ENCODE data around the gene SHC2. TPM values are rescaled to one million over a fixed set of nuclear protein-coding genes. Genes with fewer than 3 reads are reported as not detected.
"Not testable (repeated sequence)": the region's sequence is repeated elsewhere in the genome, so short reads cannot be mapped to it uniquely, and the experiment has no call there.

Gene SHC2
- total RNA-seq, 1 experiment from 2014 or later, result not detected

DNA sequence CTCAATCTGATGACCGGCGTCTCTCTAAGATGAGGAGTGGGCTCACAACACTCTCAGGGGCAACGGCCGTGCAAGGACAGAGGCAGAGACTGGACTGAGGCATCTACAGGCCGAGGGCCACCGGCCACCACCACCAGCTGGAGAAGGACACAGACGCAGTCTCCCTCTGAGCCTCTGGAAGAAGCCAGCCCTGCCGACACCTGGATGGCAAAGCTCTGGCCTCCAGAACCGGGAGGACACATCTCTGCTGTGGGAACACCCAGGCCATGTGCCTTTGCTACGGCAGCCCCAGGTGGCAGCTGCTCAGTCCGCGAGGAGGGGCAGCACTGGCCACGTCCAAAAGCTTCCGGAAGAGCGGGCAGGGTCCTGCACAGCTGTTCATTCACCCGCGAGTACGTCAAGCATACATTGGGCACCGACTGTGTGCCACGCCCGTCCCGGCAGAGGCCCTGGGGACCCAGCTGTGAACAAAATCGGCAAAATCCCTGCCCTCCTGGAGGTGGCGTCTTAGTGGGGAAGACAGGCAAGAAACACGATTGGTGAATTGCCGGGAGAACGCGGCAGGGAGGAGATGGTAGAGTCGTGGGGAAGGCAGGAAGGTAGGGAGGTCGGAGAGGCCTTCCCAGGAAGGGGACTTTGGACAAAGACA is 69.0 kb downstream of the SHC2 start:
- H3K9me3 ChIP-seq (replicated peaks), result peaks cover 3% of the 10 kb centered on the region; the same call in 1 of the 2 replicates
- no peak for DNase-seq (ENCODE audit: low read depth in 1 of 2, low spot score in 2 of 2)
- H3K4me1 ChIP-seq (replicated peaks), result no peaks in the 10 kb centered on the region
- H3K36me3 ChIP-seq, result no peaks in the 10 kb centered on the region
- H3K27ac ChIP-seq, result no peak overlapping the region
- no peak overlapping the region for H3K4me3 ChIP-seq
- H3K27me3 ChIP-seq (replicated peaks), result no peaks in the 10 kb centered on the region

DNA sequence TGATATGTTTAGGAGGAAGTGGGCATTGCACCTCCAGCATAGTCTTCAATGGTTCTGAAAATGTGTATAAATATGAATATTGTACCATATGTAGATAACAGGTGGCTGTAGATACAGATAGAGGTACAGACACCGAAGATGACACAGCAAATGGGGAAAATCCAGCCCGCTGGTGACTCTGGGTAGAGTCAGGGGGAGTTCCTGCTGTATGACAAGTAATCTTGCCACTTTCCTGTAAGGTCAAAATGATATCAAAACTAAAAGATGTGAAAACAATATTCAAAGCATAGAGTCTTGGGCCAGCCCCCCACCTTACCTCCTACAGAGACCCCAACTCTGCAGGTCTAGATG is 69.7 kb downstream of the SHC2 start:
- Histone ChIP-seq H3K4me1 (replicated peaks) (no peaks in the 10 kb centered on the region), H3K27me3 (replicated peaks) (no peaks in the 10 kb centered on the region), H3K36me3 (no peaks in the 10 kb centered on the region), H3K9me3 (replicated peaks) (peaks cover 3% of the 10 kb centered on the region; the same call in 1 of the 2 replicates), H3K4me3 (no peak overlapping the region), H3K27ac (no peak overlapping the region)
- no peak for DNase-seq (ENCODE audit: low read depth in 1 of 2, low spot score in 2 of 2)

DNA sequence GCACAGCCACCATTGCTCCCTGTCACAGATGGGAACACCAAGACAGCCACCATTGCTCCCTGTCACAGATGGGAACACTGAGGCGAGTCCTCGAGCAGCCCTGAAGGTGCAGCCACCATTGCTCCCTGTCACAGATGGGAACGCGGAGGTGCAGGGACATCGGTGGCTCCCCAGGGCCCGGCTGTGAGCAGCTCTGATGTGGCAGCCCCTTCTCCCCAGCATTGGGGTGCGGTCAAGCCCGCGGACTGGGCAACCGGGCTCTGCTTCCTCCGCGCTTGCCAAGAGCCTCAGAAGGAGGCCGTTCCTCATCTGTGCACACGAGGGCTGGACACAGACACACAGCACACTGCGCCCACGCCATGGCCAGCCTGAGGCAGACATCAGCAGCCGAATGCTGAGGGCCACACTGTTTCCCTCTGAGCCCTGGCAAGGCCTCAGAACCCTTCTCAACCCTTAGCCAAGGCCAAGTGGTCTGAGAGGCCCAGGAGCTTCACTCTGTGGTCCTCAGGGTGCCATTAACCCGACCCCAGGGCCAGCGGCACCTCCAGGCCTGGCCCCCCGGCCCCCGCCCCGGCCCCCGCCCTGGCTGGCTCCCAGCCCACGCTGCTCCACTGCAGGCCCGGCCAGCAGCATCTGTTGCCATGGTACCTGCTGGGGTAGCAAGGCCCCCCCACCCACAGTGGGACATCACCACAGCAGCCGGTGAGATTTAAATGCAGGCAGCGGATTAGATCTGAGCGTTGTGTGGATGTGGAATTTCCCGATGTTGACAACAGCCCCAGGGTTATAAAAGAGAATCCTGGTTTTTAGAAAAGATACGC is 70.2 kb downstream of the SHC2 start:
- Histone ChIP-seq H3K36me3 (no peaks in the 10 kb centered on the region), H3K27me3 (replicated peaks) (no peaks in the 10 kb centered on the region), H3K4me3 (no peak overlapping the region), H3K9me3 (replicated peaks) (peaks cover 3% of the 10 kb centered on the region; the same call in 1 of the 2 replicates), H3K4me1 (replicated peaks) (no peaks in the 10 kb centered on the region), H3K27ac (no peak overlapping the region)
- no peak for DNase-seq (ENCODE audit: low read depth in 1 of 2, low spot score in 2 of 2)

DNA sequence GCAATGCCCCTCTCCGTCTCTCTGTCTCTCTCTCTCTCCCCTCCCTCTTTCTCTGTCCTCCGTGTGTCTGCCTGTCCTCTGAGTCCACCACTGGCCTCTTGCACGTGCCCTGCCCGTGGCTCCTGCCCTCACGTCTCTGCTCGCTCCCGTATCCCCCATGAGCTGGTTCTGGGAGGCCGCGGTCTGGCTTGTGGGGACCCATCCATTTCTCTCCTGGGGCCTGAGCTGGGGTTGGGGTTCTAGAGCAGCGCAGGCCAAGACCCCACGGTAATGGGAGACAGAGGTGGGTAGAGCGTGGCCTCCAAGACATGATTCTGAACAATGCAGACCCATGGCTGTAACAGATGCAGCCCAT is 70.9 kb downstream of the SHC2 start:
- no peaks in the 10 kb centered on the region for H3K36me3 ChIP-seq
- H3K27ac ChIP-seq, result no peak overlapping the region
- no peak overlapping the region for H3K4me3 ChIP-seq
- DNase-seq (ENCODE audit: low read depth in 1 of 2, low spot score in 2 of 2), result no peak
- H3K27me3 ChIP-seq (replicated peaks), result no peaks in the 10 kb centered on the region
- no peaks in the 10 kb centered on the region for H3K4me1 ChIP-seq (replicated peaks)
- peaks cover 3% of the 10 kb centered on the region; the same call in 1 of the 2 replicates for H3K9me3 ChIP-seq (replicated peaks)

DNA sequence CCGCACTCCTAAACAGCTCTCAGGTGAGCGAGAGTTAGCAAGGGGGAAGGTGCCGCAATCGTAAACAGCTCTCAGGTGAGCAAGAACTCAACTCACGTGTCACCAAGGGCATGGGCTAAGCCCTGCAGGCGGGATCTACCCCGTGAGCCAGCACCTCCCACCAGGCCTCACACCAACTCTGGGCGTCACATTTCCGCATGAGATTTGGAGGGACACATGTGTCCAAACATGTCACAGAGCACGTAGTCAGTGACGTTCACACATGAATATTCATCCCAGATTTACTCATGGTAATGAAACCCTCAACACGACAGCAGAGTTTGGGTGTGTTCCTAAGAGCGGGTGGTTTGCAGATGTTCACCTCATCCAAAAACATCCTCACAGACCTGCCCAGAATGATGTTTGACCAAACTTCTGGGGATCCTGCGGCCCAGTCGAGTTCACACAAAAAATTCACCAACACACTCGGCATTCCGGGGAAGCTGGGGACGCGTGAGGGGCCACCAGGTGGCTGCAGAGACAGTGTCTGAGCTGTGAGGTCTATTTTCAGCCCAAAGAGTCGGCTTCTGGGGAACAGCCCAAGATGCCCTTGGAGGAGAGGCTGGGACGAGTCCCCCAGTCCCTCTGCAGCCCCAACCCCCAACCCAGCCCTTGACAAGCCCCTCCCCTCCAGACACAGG is 71.4 kb downstream of the SHC2 start:
- DNase-seq (ENCODE audit: low read depth in 1 of 2, low spot score in 2 of 2), result no peak
- H3K36me3 ChIP-seq, result no peaks in the 10 kb centered on the region

DNA sequence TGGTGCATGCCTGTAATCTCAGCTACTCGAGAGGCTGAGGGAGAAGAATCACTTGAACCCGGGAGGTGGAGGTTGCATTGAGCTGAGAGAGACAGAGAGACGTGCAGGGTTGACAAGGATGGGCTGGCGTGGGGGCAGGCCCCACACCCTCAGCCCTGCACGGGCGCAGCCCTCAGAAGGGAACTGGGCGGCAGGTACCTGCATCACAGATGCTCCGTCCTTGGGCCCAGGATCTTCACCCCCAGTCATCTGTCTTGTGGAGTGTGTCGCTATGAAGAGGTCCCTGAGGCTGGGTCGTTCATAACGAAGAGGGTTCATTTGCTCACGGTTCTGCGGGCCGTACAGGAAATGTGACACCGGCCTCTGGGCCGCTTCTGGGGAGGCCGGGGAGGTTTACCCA is 72.1 kb downstream of the SHC2 start:
- Histone ChIP-seq H3K27ac (no peak overlapping the region), H3K9me3 (replicated peaks) (peaks cover 3% of the 10 kb centered on the region; the same call in 1 of the 2 replicates), H3K4me1 (replicated peaks) (no peaks in the 10 kb centered on the region), H3K36me3 (no peaks in the 10 kb centered on the region), H3K4me3 (no peak overlapping the region), H3K27me3 (replicated peaks) (no peaks in the 10 kb centered on the region)
- DNase-seq (ENCODE audit: low read depth in 1 of 2, low spot score in 2 of 2), result no peak

More for the DNA sequence above, 71.4 kb downstream of the SHC2 start:
- H3K4me1 ChIP-seq (replicated peaks), result no peaks in the 10 kb centered on the region
- H3K27me3 ChIP-seq (replicated peaks), result no peaks in the 10 kb centered on the region
- no peak overlapping the region for H3K4me3 ChIP-seq
- H3K9me3 ChIP-seq (replicated peaks), result peaks cover 3% of the 10 kb centered on the region; the same call in 1 of the 2 replicates
- H3K27ac ChIP-seq, result no peak overlapping the region

DNA sequence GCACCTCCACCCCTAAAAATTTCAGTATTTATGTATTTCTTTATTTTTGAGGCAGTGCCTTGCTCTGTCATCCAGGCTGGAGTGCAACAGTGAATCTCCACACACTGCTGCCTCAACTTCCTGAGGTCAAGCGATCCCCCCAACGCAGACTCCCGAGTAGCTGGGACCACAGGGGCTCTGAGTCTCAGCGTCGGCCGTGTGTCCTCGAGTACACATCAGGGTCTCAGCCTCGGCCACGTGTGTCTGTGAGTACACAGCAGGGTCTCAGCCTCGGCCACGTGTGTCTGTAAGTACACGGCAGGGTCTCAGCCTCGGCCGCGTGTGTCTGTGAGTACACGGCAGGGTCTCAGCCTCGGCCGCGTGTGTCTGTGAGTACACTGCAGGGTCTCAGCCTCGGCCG is 73.1 kb downstream of the SHC2 start:
- DNase-seq (ENCODE audit: low read depth in 1 of 2, low spot score in 2 of 2), result no peak
- H3K4me1 ChIP-seq (replicated peaks), result no peaks in the 10 kb centered on the region

DNA sequence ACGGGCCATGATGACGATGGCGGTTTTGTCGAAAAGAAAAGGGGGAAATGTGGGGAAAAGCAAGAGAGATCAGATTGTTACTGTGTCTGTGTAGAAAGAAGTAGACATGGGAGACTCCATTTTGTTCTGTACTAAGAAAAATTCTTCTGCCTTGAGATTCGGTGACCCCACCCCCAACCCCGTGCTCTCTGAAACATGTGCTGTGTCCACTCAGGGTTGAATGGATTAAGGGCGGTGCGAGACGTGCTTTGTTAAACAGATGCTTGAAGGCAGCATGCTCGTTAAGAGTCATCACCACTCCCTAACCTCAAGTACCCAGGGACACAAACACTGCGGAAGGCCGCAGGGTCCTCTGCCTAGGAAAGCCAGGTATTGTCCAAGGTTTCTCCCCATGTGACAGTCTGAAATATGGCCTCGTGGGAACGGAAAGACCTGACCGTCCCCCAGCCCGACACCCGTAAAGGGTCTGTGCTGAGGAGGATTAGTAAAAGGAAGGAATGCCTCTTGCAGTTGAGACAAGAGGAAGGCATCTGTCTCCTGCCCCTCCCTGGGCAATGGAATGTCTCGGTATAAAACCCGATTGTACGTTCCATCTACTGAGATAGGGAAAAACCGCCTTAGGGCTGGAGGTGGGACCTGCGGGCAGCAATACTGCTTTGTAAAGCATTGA is 74.1 kb downstream of the SHC2 start:
- H3K27ac ChIP-seq; DNase-seq (ENCODE audit: low read depth in 1 of 2, low spot score in 2 of 2); H3K36me3 ChIP-seq; H3K9me3 ChIP-seq (replicated peaks); H3K4me1 ChIP-seq (replicated peaks); H3K4me3 ChIP-seq; H3K27me3 ChIP-seq (replicated peaks): not testable (repeated sequence)

More for the DNA sequence above, 73.1 kb downstream of the SHC2 start:
- no peaks in the 10 kb centered on the region for H3K27me3 ChIP-seq (replicated peaks)
- H3K9me3 ChIP-seq (replicated peaks), result 0 out of 2 replicates have a peak, but pooled peaks cover 3% of the 10 kb centered on the region
- H3K27ac ChIP-seq, result no peak overlapping the region
- H3K4me3 ChIP-seq, result no peak overlapping the region
- no peaks in the 10 kb centered on the region for H3K36me3 ChIP-seq

DNA sequence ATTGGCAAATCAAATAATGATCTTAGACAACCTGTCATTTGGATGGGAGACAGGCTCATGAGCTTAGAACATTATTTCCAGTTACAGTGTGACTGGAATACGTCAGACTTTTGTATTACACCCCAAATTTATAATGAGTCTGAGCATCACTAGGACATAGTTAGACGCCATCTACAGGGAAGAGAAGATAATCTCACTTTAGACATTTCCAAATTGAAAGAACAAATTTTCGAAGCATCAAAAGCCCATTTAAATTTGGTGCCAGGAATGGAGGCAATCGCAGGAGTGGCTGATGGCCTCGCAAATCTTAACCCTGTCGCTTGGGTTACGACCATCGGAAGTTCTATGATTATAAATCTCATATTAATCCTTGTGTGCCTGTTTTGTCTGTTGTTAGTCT is 74.6 kb downstream of the SHC2 start:
- not testable (repeated sequence) for H3K9me3 ChIP-seq (replicated peaks); H3K4me3 ChIP-seq; H3K36me3 ChIP-seq; H3K27ac ChIP-seq; DNase-seq (ENCODE audit: low read depth in 1 of 2, low spot score in 2 of 2); H3K4me1 ChIP-seq (replicated peaks); H3K27me3 ChIP-seq (replicated peaks)

DNA sequence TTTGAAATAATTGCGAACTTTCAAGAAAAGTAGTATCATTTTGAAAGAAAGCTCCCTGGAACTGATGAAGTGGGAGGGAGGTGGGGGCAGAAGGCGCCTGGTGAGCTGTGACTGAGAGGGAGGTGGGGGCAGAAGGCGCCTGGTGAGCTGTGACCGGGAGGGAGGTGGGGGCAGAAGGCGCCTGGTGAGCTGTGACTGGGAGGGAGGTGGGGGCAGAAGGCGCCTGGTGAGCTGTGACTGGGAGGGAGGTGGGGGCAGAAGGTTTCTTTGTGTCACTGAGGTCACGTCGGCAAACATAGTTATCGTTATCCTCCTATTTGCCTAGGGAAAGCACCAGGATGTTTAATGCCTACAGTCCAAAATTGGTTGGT is 76.0 kb downstream of the SHC2 start:
- H3K4me3 ChIP-seq, result no peak overlapping the region
- no peaks in the 10 kb centered on the region for H3K4me1 ChIP-seq (replicated peaks)
- H3K27ac ChIP-seq, result no peak overlapping the region
- H3K36me3 ChIP-seq, result no peaks in the 10 kb centered on the region
- no peak for DNase-seq (ENCODE audit: low read depth in 1 of 2, low spot score in 2 of 2)
- no peaks in the 10 kb centered on the region for H3K9me3 ChIP-seq (replicated peaks)
- H3K27me3 ChIP-seq (replicated peaks), result no peaks in the 10 kb centered on the region

DNA sequence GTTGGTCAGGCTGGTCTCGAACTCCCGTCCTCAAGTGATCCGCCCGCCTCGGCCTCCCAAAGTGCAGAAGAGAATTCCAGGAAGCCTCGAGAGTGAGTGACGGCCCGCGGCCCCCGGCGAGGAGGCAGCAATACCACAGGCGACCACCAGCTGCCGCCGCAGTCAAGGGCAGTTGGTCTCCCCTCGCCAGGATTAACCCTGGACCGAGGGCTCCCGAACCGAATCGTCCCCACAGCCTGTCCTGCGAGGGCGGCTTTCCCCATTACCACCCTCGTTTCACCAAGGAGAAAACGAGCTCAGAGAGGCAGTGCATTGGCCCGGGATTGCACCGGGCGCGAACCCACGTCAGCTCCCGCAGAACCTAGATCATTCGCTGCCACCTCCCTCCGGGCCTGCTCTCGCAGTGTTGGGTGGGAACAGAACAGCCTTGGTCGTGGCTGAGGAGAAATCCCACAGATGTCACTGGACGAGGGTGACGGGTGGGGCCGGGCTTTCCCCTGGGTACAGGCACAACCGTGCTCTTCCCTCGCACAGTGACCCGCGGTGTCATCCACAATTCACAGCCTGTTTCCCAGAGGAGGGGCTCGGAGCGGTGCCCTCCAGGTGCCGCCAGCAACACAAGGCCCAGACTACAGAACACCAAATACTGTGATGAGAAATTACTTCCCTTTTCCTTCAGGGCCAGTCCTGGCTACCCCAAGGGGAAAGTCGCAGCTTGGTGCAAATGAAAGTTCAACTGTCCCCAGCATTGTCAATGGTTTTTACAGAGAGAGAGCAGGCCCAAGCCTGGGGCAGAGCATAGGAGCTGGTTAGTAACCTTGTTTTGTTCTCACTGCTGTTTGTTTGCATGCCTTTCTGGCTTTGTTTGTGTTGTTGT is 76.7 kb downstream of the SHC2 start:
- DNase-seq (ENCODE audit: low read depth in 1 of 2, low spot score in 2 of 2), result no peak
- no peaks in the 10 kb centered on the region for H3K4me1 ChIP-seq (replicated peaks)
- H3K4me3 ChIP-seq, result no peak overlapping the region
- no peaks in the 10 kb centered on the region for H3K27me3 ChIP-seq (replicated peaks)
- no peaks in the 10 kb centered on the region for H3K36me3 ChIP-seq
- no peaks in the 10 kb centered on the region for H3K9me3 ChIP-seq (replicated peaks)
- H3K27ac ChIP-seq, result no peak overlapping the region

DNA sequence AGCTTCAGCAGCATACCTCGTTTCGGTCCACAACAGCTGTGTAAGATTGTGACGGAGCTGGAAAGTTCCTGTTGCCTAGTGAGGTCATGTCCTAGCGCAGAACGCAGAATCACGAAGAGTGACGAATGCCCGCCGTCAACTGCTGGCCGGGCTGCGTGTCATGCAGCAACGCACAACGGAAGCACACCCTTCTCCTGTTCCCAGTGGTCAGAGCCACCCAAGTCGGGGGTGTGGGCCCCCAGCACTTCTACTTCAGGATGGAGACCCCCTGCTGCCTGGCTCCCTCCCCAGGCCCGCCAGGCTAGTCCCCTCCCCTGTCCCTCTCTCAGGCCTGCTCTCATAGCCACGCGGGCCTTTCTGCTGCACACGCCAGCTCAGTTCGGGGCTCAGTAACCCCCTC is 77.8 kb downstream of the SHC2 start:
- DNase-seq (ENCODE audit: low read depth in 1 of 2, low spot score in 2 of 2), result peak in 1 of 2 experiments; percentile 25
- Histone ChIP-seq H3K4me3 (no peak overlapping the region), H3K27me3 (replicated peaks) (no peaks in the 10 kb centered on the region), H3K9me3 (replicated peaks) (no peaks in the 10 kb centered on the region), H3K36me3 (no peaks in the 10 kb centered on the region), H3K4me1 (replicated peaks) (no peaks in the 10 kb centered on the region), H3K27ac (no peak overlapping the region)

DNA sequence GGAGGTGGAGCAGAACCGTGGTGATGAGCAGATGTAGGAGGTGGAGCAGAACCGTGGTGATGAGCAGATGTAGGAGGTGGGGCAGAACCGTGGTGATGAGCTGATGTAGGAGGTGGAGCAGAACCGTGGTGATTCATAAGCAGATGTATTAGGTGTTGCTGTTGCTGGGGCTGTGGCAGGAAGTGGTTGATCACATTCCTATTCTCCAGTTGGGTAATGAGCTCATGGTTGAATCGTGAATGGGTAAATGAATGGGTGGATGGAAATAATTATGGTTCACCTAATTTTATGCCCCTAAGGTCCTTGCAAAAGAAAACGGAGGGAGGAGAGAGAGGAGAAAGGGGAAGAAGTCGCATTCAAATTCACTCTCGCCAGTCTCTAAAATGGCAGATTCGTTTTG is 78.3 kb downstream of the SHC2 start:
- H3K36me3 ChIP-seq; H3K4me1 ChIP-seq (replicated peaks); H3K9me3 ChIP-seq (replicated peaks); H3K27ac ChIP-seq; H3K27me3 ChIP-seq (replicated peaks); H3K4me3 ChIP-seq; DNase-seq (ENCODE audit: low read depth in 1 of 2, low spot score in 2 of 2): not testable (repeated sequence)
